Mucosa of rectum (tissue), 2 donors: ENCODE measurements around the gene AFF4.
A peak's percentile ranks its signal among the peaks of the same experiment; 100 is the strongest.

ENCODE experiments used
- H3K27ac ChIP-seq, 2 donors: one replicate each; pipeline ENCODE4 v1.7.0; 2013; ENCODE audit warnings: inconsistent platforms in 2 of 2, low read depth in 2 of 2, low read length in 2 of 2
- H3K27me3 ChIP-seq, 2 donors: one replicate each; pipeline ENCODE4 v1.7.0; 2013; ENCODE audit warnings: low read length in 2 of 2; ENCODE audit not compliant: control insufficient read depth in 2 of 2, insufficient read depth in 2 of 2
- H3K36me3 ChIP-seq, 2 donors: one replicate each; pipeline ENCODE4 v1.7.0; 2013; ENCODE audit warnings: low read length in 2 of 2; ENCODE audit not compliant: control insufficient read depth in 2 of 2, insufficient read depth in 2 of 2
- H3K4me1 ChIP-seq, 2 donors: one replicate each; pipeline ENCODE4 v1.7.0; 2013; ENCODE audit warnings: low read length in 2 of 2, mild to moderate bottlenecking in 1 of 2; ENCODE audit not compliant: control insufficient read depth in 2 of 2, insufficient read depth in 2 of 2
- H3K4me3 ChIP-seq, 2 donors: one replicate each; pipeline ENCODE4 v1.7.0; 2013; ENCODE audit warnings: low read length in 2 of 2
- H3K9ac ChIP-seq, 2 donors: one replicate each; pipeline ENCODE4 v1.7.0; 2013; ENCODE audit warnings: low read length in 2 of 2, low read depth in 1 of 2, mild to moderate bottlenecking in 1 of 2
- H3K9me3 ChIP-seq, 2 donors: one replicate each; pipeline ENCODE4 v1.7.0; 2013; ENCODE audit warnings: low read length in 2 of 2; ENCODE audit not compliant: control insufficient read depth in 2 of 2
- donor health status: healthy.
- donor health status: Normal muscosa, but diverticular disease.

The AFF4 gene

DNA sequence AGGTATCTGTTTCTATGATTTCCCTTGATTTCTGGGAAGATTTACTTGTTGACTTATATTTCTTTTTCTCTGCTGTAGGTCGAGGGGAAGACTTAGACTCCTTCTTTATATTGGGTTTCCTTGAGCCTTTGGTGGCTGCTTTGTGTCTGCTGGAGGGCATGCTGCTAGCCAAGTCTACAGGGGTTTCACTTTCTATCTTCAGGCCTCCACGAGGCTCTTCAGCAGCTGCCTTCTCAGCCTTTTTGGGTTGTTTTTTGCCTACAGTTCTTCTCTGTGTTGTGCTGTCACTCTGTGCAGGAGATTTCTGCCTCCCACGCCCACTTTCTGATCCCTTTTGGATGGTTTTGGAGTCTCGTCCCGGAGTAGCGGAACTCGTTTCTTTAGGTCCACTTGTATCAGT lies 66.7 kb downstream of the AFF4 start:
- H3K9ac ChIP-seq, result no peak overlapping the region
- H3K27ac ChIP-seq, result no peak overlapping the region
- no peaks in the 10 kb centered on the region for H3K27me3 ChIP-seq
- H3K9me3 ChIP-seq, result no peaks in the 10 kb centered on the region
- no peak overlapping the region for H3K4me3 ChIP-seq
- no peaks in the 10 kb centered on the region for H3K4me1 ChIP-seq
- peaks cover 49 to 50% of the 10 kb centered on the region in 2 donors for H3K36me3 ChIP-seq

DNA sequence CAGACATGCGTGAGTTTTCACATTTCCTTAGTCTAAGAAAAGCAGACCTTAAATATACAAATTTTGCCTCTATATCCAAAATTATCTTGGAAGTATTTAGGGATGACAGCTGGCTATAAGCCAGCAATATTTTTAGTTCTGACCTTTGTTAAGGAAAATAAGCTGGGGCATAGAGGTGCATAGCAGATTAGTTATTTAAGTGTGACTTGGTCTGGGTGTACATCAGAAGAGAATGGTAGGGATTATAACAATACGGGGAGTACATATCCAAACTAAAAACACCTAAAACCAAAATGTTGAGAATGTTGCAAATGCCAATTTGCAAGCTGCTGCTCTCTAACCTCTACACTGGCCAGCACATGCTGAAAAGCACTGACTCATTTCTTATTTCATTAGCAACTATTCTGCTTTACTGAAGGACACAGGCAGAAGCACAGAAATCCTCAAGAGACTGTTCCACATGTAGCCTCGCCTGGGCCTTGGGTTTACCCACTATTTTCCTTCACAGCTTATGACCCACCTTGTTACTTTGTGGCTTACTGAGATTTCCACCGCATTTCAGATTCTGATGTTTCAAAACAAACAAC lies 67.6 kb downstream of the AFF4 start:
- H3K9ac ChIP-seq, result no peak overlapping the region
- peaks cover 50 to 53% of the 10 kb centered on the region in 2 donors for H3K36me3 ChIP-seq
- H3K27me3 ChIP-seq, result no peaks in the 10 kb centered on the region
- H3K4me1 ChIP-seq, result no peaks in the 10 kb centered on the region
- no peaks in the 10 kb centered on the region for H3K9me3 ChIP-seq
- no peak overlapping the region for H3K27ac ChIP-seq
- no peak overlapping the region for H3K4me3 ChIP-seq

DNA sequence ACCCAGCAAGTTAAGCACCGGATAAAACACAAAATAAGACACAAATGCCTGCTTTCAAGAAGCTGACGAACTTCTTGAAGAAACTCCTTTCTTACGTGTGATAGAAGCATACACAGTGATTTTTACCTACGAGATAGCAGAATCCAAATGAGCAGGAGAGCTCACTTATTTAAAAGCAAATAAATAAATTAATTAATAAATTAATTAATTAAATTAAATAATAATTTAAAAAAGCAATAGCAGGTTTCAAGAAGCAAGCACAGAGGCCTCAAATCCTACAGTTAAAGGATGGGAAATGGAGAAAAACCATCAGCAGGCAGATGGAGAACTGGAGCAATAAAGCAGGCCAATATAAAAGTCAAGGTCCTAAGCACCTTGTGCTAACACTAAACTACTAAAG lies 72.6 kb downstream of the AFF4 start:
- no peaks in the 10 kb centered on the region for H3K9me3 ChIP-seq
- H3K36me3 ChIP-seq, result peaks cover 67 to 68% of the 10 kb centered on the region in 2 donors
- H3K27ac ChIP-seq, result no peak overlapping the region
- H3K4me3 ChIP-seq, result no peak overlapping the region
- peaks cover 0 to 2% of the 10 kb centered on the region in 2 donors for H3K4me1 ChIP-seq
- no peaks in the 10 kb centered on the region for H3K27me3 ChIP-seq
- H3K9ac ChIP-seq, result no peak overlapping the region

DNA sequence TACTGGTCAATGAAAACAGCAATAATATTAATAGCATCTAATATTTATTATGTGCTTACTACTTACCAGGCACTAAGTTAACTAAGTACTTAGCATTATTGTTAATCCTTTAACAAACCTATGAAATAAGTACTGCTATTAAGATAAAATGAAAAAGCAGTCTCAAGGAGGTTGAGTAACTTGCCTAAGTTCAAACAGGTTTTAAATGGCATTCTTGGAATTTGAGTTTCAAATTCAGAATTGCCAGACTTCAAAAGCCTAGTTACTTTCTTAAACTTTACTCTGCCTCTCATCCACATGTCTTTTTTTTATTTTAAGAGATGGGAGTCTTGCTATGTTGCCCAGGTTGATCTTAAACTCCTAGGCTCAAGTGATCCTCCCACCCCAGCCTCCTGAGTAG lies 73.9 kb downstream of the AFF4 start:
- no peak overlapping the region for H3K9ac ChIP-seq
- H3K9me3 ChIP-seq, result no peaks in the 10 kb centered on the region
- H3K27ac ChIP-seq, result no peak overlapping the region
- H3K4me1 ChIP-seq, result peaks cover 0 to 2% of the 10 kb centered on the region in 2 donors
- peaks cover 63 to 64% of the 10 kb centered on the region in 2 donors for H3K36me3 ChIP-seq
- H3K27me3 ChIP-seq, result no peaks in the 10 kb centered on the region
- H3K4me3 ChIP-seq, result no peak overlapping the region

DNA sequence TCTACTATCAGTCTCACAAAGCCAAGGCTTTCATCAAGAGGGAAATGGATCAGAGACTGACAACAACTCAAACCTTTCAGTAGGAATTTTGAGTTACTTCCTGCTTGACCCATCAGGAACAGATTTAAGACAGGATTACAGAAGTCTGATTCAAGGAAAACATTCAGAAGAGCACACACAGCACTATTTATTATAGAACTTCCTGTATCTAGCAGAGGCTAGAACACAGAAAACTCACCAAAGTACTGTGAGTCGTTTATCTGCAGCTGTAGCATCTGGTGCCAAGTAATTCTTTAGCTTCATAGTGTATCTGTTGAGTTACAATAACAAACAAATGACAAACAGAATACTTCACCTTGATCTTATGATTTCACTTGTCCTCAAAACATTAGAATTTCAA lies 76.2 kb downstream of the AFF4 start:
- H3K4me1 ChIP-seq, result peaks cover 0 to 2% of the 10 kb centered on the region in 2 donors
- no peak overlapping the region for H3K27ac ChIP-seq
- H3K4me3 ChIP-seq, result no peak overlapping the region
- H3K36me3 ChIP-seq, result peaks cover 52 to 56% of the 10 kb centered on the region in 2 donors
- H3K9me3 ChIP-seq, result no peaks in the 10 kb centered on the region
- H3K9ac ChIP-seq, result no peak overlapping the region
- H3K27me3 ChIP-seq, result no peaks in the 10 kb centered on the region

DNA sequence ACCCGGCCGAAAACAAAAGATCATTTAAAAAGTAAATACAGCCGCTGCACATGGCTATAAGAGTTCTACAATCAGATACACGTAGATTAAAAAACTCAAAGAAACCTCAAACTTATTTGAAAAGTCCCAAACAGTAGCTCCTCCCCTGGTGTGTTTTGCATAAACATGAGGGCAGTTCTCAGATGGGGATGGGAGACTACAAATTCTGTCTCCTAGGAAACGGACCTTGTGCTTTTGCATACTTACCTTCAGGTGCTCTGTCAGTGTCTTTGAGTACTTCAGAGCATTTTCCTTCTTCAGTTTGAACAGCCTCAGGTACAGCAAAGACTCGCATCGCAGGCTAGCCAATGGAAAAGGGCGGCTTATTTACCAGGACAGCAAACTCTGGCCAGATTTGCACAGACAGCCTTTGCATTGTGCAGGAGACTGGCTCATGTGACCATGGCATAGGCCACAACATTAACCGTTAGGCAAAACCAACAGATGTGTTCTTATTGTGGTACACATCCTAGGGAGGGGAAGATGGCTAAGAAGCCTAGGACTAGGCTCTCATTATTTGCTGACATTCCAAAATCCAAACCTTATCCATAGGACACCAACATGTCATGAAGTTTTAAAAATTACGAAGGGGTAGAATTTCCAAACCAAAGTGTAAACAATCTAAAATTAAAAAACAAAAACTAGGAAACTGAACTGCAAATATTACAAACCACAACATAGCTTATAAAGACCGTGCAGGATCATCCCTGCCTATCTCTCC lies 77.2 kb downstream of the AFF4 start:
- no peak overlapping the region for H3K9ac ChIP-seq
- no peak overlapping the region for H3K4me3 ChIP-seq
- H3K9me3 ChIP-seq, result no peaks in the 10 kb centered on the region
- H3K4me1 ChIP-seq, result peaks cover 0 to 2% of the 10 kb centered on the region in 2 donors
- H3K27me3 ChIP-seq, result no peaks in the 10 kb centered on the region
- H3K27ac ChIP-seq, result no peak overlapping the region
- peaks cover 49 to 50% of the 10 kb centered on the region in 2 donors for H3K36me3 ChIP-seq

DNA sequence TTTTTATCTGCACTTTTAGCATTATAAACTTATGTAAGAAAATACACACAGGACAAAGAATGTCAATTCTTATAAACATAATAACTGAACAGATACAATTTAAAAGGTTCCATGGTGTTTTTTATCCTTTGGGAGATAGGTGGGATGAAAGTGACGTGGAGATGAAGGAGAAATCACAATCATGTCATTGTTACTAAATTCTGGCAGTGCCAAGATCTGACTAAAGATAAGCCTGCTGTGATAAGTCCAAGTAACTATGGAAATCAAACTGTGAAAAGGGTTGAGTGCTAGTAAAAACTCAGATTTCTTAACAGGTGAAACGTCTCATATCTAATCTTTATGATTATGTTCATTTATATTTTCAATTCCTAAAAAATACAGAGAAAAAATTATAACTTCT lies 78.9 kb downstream of the AFF4 start:
- peaks cover 0 to 2% of the 10 kb centered on the region in 2 donors for H3K4me1 ChIP-seq
- H3K36me3 ChIP-seq, result peaks cover 56 to 62% of the 10 kb centered on the region in 2 donors
- no peak overlapping the region for H3K9ac ChIP-seq
- no peaks in the 10 kb centered on the region for H3K9me3 ChIP-seq
- H3K27me3 ChIP-seq, result no peaks in the 10 kb centered on the region
- H3K27ac ChIP-seq, result no peak overlapping the region
- no peak overlapping the region for H3K4me3 ChIP-seq

DNA sequence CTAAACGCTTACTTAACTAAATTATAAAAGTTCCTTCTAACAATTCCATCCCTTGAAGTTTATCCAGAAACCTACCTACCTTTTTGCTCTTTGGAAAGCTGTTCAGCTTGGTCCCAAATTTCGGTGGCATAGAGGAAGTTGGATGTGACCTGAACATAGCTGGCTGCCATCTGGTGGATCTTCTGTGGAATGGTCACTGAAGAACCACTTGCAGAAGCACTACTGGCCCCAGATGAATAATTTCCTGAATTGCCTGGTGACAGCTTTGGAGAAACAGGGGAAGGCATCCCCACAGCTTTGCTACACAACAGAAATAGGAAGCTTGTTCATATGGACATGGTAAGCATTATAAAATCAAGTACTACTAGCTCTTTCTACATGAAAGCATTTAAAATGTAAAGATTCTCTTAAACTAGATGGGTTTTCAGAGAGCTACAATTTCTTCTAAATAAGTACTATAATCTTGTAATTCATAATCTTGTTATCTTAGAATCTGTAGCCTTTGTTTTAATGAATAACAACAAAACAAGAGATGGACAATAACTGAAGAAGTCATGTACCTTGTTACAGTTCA lies 80.1 kb downstream of the AFF4 start:
- H3K4me1 ChIP-seq, result peaks cover 1 to 2% of the 10 kb centered on the region in 2 donors
- no peak overlapping the region for H3K27ac ChIP-seq
- H3K4me3 ChIP-seq, result no peak overlapping the region
- no peaks in the 10 kb centered on the region for H3K27me3 ChIP-seq
- peaks cover 50 to 59% of the 10 kb centered on the region in 2 donors for H3K36me3 ChIP-seq
- H3K9me3 ChIP-seq, result no peaks in the 10 kb centered on the region
- no peak overlapping the region for H3K9ac ChIP-seq

DNA sequence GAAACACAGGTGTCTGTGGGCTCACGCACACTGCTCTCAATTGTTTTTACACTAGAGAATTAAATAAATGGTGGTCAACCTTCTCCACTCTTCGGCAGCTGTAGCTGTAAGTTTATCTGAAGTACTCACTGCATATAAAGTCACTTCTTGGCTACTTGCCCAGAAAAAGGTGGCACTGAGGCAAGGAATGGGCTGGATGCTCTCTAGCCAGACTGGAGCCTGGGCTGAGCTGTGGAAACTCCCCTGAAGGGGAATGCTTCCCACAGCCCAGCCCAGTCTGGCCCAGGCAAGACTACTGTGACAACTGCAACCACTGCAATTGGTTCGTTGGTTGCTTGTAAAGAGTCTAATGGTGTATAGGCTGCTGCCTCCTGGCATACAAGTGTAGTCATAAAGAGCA lies 85.5 kb downstream of the AFF4 start:
- Histone ChIP-seq H3K27me3 (no peaks in the 10 kb centered on the region), H3K4me1 (peaks cover 0 to 21% of the 10 kb centered on the region in 2 donors), H3K4me3 (no peak overlapping the region), H3K36me3 (peaks cover 29 to 35% of the 10 kb centered on the region in 2 donors), H3K9me3 (no peaks in the 10 kb centered on the region), H3K9ac (peak overlapping the region in 1 of 2 donors; percentile 14), H3K27ac (peak overlapping the region; percentile 5 to 76)

DNA sequence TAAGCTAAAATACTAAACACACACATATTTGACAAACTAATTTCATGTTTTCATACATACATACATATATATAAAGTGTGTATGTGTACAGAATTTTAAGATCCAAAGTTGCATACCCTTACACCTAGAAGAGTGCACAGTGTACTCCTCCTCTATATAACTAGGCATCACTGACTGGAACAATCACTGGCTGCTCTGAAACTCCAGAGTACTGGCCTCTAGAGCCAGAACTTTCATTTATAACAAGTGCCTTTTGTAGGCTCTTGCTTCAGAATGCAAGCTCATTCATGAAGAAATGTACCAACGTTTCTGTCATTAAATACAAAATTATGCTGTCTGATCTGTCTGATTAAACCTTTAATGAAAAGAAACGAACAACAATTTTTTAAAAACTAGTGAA lies 86.0 kb downstream of the AFF4 start:
- Histone ChIP-seq H3K4me1 (peaks cover 0 to 26% of the 10 kb centered on the region in 2 donors), H3K27ac (peak overlapping the region; percentile 1 to 76), H3K27me3 (no peaks in the 10 kb centered on the region), H3K36me3 (peaks cover 34 to 37% of the 10 kb centered on the region in 2 donors), H3K4me3 (no peak overlapping the region), H3K9me3 (no peaks in the 10 kb centered on the region), H3K9ac (peak overlapping the region in 1 of 2 donors; percentile 14)
